HepG2 (cell line): Measurements from ENCODE around the gene KCNIP3.

ENCODE experiments used
- SRF ChIP-seq: IDR thresholded peaks from 2 replicates; pipeline ENCODE4 v1.6.1; 2011; ENCODE audit warnings: mild to moderate bottlenecking, low read depth, low read length, moderate library complexity
- TRAFD1 ChIP-seq: sonication (generic); formaldehyde crosslinking; IDR thresholded peaks from 2 replicates; pipeline ENCODE4 v1.5.1; 2020; ENCODE audit warnings: missing genetic modification reagents, mild to moderate bottlenecking, borderline replicate concordance
- ZNF282 ChIP-seq: fragments of 450-650 bp; IDR thresholded peaks from 2 replicates; pipeline ENCODE4 v1.6.1; 2018; ENCODE audit not compliant: partially characterized antibody

- TF ChIP-seq TRAFD1 (CRISPR knock-in tag), result no peak
- no peak for TF ChIP-seq ZNF282
- TF ChIP-seq SRF, result no peak
These were observed 1.5 kb downstream of the KCNIP3 start for GRCh38 chr2:95298486-95299111.
